ENCODE results near the gene SVEP1. TPM values are rescaled to one million over a fixed set of nuclear protein-coding genes. Genes with fewer than 3 reads are reported as not detected.

The SVEP1 gene
- polyA plus RNA-seq, 1 donor (not counting 4 experiments of a cell fraction or from before 2014, with no cell fraction given) = 0.14 TPM

GRCh38 chr9:110328763-110329162 lies 250.8 kb downstream of the SVEP1 start:
- H4K20me1 ChIP-seq (ENCODE audit: control insufficient read depth, extremely low read depth, insufficient read depth, low read length) = no peaks in the 10 kb centered on the region
- peaks cover 8% of the 10 kb centered on the region for H3K4me1 ChIP-seq (ENCODE audit: control insufficient read depth, extremely low read depth, insufficient read depth, low read length)
- H3K4me2 ChIP-seq (ENCODE audit: control insufficient read depth, extremely low read depth, insufficient read depth, low read depth, low read length) = no peak overlapping the region
- H3K9me1 ChIP-seq (ENCODE audit: control insufficient read depth, extremely low read depth, insufficient read depth, low read length) = no peaks in the 10 kb centered on the region
- no peaks in the 10 kb centered on the region for H3K27me3 ChIP-seq (ENCODE audit: control insufficient read depth, extremely low read depth, insufficient read depth, low read length)
- no peaks in the 10 kb centered on the region for H3K36me3 ChIP-seq (ENCODE audit: control insufficient read depth in 2 of 2, extremely low read depth in 1 of 2, insufficient read depth in 2 of 2, low read length in 2 of 2)
- no peak overlapping the region for H3K4me3 ChIP-seq (ENCODE audit: control insufficient read depth in 2 of 3, extremely low read depth in 1 of 3, insufficient read depth in 2 of 3, low read depth in 1 of 3, low read length in 3 of 3)
- H3K79me2 ChIP-seq (ENCODE audit: control insufficient read depth, insufficient read depth, low read length) = no peaks in the 10 kb centered on the region
- no peak for FAIRE-seq
- DNase-seq (ENCODE audit: low read depth, low spot score) = no peak
- H2AFZ ChIP-seq (ENCODE audit: control insufficient read depth, low read length) = no peak overlapping the region
- TF ChIP-seq EZH2 (IDR thresholded peaks at IDR 0.05; ENCODE audit: low read length) = no peak
- no peak for TF ChIP-seq CTCF (optimal IDR thresholded peaks at IDR 0.05 in 1 of 3, IDR thresholded peaks at IDR 0.05 in 1 of 3, conservative IDR thresholded peaks at IDR 0.05 in 1 of 3; ENCODE audit: extremely low read depth in 1 of 3, insufficient read depth in 2 of 3, low read length in 3 of 3)
- no peak overlapping the region for H3K9ac ChIP-seq (ENCODE audit: control insufficient read depth, extremely low read depth, insufficient read depth, low read length)
- no peaks in the 10 kb centered on the region for H3K9me3 ChIP-seq (ENCODE audit: control insufficient read depth, low read depth, low read length)
- dilution Hi-C loops (cut with MboI; ENCODE audit: extremely low pct_ligation_motif_present, low sequenced_read_pairs) = no loop called here
- H3K27ac ChIP-seq (ENCODE audit: control insufficient read depth, insufficient read depth, low read length) = no peak overlapping the region

DNA sequence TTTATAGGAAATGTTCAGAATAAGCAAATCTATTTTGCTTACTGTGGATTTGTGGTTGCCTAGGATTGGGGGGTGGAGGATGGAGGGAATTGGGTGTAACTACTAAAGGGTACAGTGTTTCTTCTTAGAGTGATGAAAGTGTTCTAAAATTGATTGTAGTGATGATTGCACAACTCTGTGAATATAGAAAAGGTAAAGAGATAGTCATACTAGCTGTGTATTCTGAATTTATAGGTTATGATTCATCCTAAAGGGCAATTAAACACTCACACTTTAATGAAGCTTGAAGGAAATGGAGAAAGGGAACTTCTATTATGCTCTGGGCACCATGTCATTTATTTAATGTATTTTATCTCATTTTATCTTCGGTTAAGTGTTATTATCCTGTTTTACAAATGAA lies 251.8 kb downstream of the SVEP1 start:
- FAIRE-seq (no peak), DNase-seq (ENCODE audit: low read depth, low spot score) (no peak)
- no peaks in the 10 kb centered on the region for H3K9me3 ChIP-seq (ENCODE audit: control insufficient read depth, low read depth, low read length)
- no peaks in the 10 kb centered on the region for H4K20me1 ChIP-seq (ENCODE audit: control insufficient read depth, extremely low read depth, insufficient read depth, low read length)
- no peaks in the 10 kb centered on the region for H3K79me2 ChIP-seq (ENCODE audit: control insufficient read depth, insufficient read depth, low read length)
- no peak overlapping the region for H3K4me2 ChIP-seq (ENCODE audit: control insufficient read depth, extremely low read depth, insufficient read depth, low read depth, low read length)
- H3K4me3 ChIP-seq (ENCODE audit: control insufficient read depth in 2 of 3, extremely low read depth in 1 of 3, insufficient read depth in 2 of 3, low read depth in 1 of 3, low read length in 3 of 3) = no peak overlapping the region
- H3K9me1 ChIP-seq (ENCODE audit: control insufficient read depth, extremely low read depth, insufficient read depth, low read length) = no peaks in the 10 kb centered on the region
- no peak overlapping the region for H3K27ac ChIP-seq (ENCODE audit: control insufficient read depth, insufficient read depth, low read length)
- dilution Hi-C loops (cut with MboI; ENCODE audit: extremely low pct_ligation_motif_present, low sequenced_read_pairs) = no loop called here
- no peaks in the 10 kb centered on the region for H3K27me3 ChIP-seq (ENCODE audit: control insufficient read depth, extremely low read depth, insufficient read depth, low read length)
- H3K36me3 ChIP-seq (ENCODE audit: control insufficient read depth in 2 of 2, extremely low read depth in 1 of 2, insufficient read depth in 2 of 2, low read length in 2 of 2) = no peaks in the 10 kb centered on the region
- H2AFZ ChIP-seq (ENCODE audit: control insufficient read depth, low read length) = no peak overlapping the region
- no peak for TF ChIP-seq CTCF (optimal IDR thresholded peaks at IDR 0.05 in 1 of 3, IDR thresholded peaks at IDR 0.05 in 1 of 3, conservative IDR thresholded peaks at IDR 0.05 in 1 of 3; ENCODE audit: extremely low read depth in 1 of 3, insufficient read depth in 2 of 3, low read length in 3 of 3)
- no peak overlapping the region for H3K9ac ChIP-seq (ENCODE audit: control insufficient read depth, extremely low read depth, insufficient read depth, low read length)
- H3K4me1 ChIP-seq (ENCODE audit: control insufficient read depth, extremely low read depth, insufficient read depth, low read length) = peaks cover 4% of the 10 kb centered on the region

All from keratinocyte (primary cell).